Fibroblast of pulmonary artery (primary cell): ENCODE data around the gene MYH7B.
A peak's percentile ranks its signal among the peaks of the same experiment; 100 is the strongest.

Source experiments
- DNase-seq: peaks from one replicate; pipeline ENCODE4 v3.0.0-alpha.2; 2010; ENCODE audit warnings: low read depth
- H3K4me3 ChIP-seq: replicated peaks from 2 replicates; pipeline ENCODE4 v1.5.1; 2011; ENCODE audit warnings: low read depth, mild to moderate bottlenecking, control low read depth, low read length, moderate library complexity
- CTCF ChIP-seq: IDR thresholded peaks from 2 replicates; pipeline ENCODE4 v1.5.1; 2011; ENCODE audit warnings: mild to moderate bottlenecking, control low read depth, low read length, inconsistent platforms; ENCODE audit errors: missing control alignments

Gene MYH7B

DNA sequence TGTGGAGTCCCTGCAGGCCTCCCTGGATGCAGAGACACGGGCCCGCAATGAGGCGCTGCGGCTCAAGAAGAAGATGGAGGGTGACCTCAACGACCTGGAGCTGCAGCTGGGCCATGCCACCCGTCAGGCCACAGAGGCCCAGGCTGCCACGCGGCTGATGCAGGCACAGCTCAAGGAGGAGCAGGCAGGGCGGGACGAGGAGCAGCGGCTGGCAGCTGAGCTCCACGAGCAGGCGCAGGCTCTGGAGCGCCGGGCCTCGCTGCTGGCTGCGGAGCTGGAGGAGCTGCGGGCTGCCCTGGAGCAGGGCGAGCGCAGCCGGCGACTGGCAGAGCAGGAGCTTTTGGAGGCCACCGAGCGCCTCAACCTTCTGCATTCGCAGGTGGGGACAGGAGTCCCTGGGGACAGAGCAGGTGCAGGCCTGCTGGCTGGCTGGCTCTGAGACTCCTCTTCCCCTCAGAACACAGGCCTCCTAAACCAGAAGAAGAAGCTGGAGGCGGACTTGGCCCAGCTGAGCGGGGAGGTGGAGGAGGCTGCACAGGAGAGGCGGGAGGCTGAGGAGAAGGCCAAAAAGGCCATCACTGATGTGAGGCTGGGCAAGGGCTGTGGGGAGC, 44.7 kb downstream of the MYH7B start:
- no peak overlapping the region for H3K4me3 ChIP-seq
- no peak for DNase-seq
- no peak for TF ChIP-seq CTCF

GRCh38 chr20:35000922-35001595, 45.4 kb downstream of the MYH7B start:
- TF ChIP-seq CTCF, result no peak
- H3K4me3 ChIP-seq, result no peak overlapping the region
- DNase-seq, result no peak

DNA sequence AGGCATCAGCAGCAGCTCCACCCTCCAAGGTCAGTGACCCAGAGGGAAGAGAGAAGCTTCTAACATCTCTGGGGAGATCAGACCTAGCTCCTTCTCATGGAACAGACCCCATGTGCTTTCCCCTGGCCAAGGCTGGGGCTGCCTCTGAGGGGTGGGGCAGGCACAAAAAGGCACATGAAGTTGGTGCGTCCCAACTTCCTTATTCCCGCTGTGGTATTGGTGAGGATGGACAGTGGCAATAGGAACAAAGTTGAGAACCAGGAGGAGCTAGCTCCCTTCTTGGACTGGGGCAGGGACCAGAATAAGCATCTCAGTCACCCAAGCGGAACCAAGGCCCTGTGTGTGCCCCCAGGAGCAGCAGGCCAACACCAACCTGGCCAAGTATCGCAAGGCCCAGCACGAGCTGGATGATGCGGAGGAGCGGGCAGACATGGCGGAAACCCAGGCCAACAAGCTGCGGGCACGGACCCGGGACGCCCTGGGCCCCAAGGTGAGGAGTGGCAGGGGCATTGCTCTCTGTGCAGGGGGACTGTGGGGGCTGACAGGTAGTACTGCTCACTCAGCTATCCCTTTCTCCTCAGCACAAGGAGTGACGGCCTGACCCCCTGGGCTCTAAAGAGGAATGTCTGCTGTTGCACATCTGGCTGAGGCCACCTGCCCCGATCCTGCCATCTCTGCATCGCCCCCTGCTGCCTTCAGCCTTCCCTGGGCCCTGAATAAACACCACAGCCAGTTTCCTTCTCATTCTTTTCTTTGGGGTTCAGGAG, 46.1 kb downstream of the MYH7B start:
- no peak for DNase-seq
- TF ChIP-seq CTCF, result peak; percentile 35
- no peak overlapping the region for H3K4me3 ChIP-seq

- DNase-seq, result no peak
- TF ChIP-seq CTCF, result no peak
- no peak overlapping the region for H3K4me3 ChIP-seq
Measured at GRCh38 chr20:35002426-35003210, 47.0 kb downstream of the MYH7B start.

- TF ChIP-seq CTCF, result no peak
- DNase-seq, result no peak
- H3K4me3 ChIP-seq, result no peak overlapping the region
Measured at GRCh38 chr20:35003211-35004031, 47.8 kb downstream of the MYH7B start.

GRCh38 chr20:35004051-35004725, 48.5 kb downstream of the MYH7B start:
- no peak overlapping the region for H3K4me3 ChIP-seq
- no peak for TF ChIP-seq CTCF
- no peak for DNase-seq
